ENCODE data around the gene SGSM2.

The SGSM2 gene

DNA sequence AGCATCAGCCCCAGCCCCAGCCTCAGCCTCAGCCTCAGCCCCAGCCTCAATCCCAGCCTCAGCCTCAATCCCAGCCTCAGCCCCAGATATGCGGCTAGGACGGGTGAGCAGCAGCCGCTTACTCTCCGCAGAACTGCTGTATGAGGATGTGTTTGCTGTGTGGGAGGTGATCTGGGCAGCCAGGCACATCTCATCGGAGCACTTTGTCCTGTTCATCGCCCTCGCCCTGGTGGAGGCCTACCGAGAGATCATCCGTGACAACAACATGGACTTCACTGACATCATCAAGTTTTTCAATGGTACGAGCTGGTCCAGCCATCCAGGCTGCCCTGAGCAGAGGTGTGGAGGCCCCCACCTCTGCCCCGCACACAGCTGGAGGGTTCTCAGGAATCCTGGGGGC is 41.6 kb downstream of the SGSM2 start:
- no peaks in the 10 kb centered on the region for H3F3A ChIP-seq (ENCODE audit: insufficient read depth, low read length)
- no peak for TF ChIP-seq EZH2 (IDR thresholded peaks at IDR 0.05; ENCODE audit: borderline replicate concordance, low read length)
- TF ChIP-seq, protein P1, sequence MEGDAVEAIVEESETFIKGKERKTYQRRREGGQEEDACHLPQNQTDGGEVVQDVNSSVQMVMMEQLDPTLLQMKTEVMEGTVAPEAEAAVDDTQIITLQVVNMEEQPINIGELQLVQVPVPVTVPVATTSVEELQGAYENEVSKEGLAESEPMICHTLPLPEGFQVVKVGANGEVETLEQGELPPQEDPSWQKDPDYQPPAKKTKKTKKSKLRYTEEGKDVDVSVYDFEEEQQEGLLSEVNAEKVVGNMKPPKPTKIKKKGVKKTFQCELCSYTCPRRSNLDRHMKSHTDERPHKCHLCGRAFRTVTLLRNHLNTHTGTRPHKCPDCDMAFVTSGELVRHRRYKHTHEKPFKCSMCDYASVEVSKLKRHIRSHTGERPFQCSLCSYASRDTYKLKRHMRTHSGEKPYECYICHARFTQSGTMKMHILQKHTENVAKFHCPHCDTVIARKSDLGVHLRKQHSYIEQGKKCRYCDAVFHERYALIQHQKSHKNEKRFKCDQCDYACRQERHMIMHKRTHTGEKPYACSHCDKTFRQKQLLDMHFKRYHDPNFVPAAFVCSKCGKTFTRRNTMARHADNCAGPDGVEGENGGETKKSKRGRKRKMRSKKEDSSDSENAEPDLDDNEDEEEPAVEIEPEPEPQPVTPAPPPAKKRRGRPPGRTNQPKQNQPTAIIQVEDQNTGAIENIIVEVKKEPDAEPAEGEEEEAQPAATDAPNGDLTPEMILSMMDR (IDR thresholded peaks at IDR 0.05; ENCODE audit: low read length): no peak
- H3K36me3 ChIP-seq (ENCODE audit: insufficient read depth, low read length): peaks cover 36% of the 10 kb centered on the region
- no peak overlapping the region for H3K27ac ChIP-seq (ENCODE audit: low read depth, low read length, poor library complexity, severe bottlenecking)
- peaks cover 4% of the 10 kb centered on the region for H3K4me1 ChIP-seq (ENCODE audit: insufficient read depth, low read length, severe bottlenecking)
- no peaks in the 10 kb centered on the region for H3K79me2 ChIP-seq (ENCODE audit: insufficient read depth, low read length)
- H3K9ac ChIP-seq (ENCODE audit: low read length): no peak overlapping the region
- no peaks in the 10 kb centered on the region for H4K20me1 ChIP-seq (ENCODE audit: insufficient read depth, low read length)
- H2AFZ ChIP-seq (ENCODE audit: low read length): no peak overlapping the region
- H3K4me2 ChIP-seq (ENCODE audit: low read length): no peak overlapping the region
- no peaks in the 10 kb centered on the region for H3K27me3 ChIP-seq (ENCODE audit: insufficient read depth, low read length)
- no peak overlapping the region for H3K4me3 ChIP-seq (ENCODE audit: low read depth, low read length, poor library complexity, severe bottlenecking)
- H3K9me2 ChIP-seq (ENCODE audit: low read depth, low read length): no peaks in the 10 kb centered on the region
- H3K9me3 ChIP-seq (ENCODE audit: low read length): no peaks in the 10 kb centered on the region

DNA sequence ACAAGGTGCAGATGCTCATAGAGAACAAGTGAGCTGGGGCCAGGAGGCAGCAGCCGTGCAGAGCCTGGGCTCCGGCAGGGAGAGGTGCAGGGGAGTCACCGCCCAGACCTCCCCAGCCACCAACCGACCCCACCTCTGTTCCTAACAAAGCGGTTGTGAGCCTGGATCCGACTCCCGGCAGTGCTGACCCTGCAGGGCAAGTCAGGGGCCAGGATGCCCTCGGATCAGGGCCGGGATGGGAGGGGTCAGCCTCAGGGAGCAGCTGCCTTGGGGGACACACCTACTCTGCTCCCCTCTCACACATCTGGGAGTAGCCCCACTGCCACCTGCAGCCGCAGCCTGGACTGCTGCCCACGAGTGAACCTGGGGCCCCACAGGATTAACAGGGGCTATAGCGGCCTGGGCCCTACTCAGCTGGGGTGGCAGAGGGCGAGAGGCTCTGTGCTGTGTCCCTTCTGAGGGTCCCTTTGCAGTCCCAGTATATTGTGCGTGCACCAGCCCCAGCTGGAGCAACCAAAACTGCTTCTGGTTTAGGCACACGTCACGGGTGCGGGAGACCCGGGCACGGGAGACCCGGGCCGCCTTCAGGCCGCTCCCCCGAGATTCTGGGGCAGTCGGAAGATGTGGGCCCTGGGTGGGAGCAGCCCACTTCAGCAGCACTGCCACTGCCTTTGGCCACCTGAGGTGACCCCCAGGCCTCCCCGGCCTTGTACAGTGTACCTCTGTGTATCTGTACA is 42.4 kb downstream of the SGSM2 start:
- no peaks in the 10 kb centered on the region for H3F3A ChIP-seq (ENCODE audit: insufficient read depth, low read length)
- H3K9me2 ChIP-seq (ENCODE audit: low read depth, low read length): no peaks in the 10 kb centered on the region
- no peak overlapping the region for H2AFZ ChIP-seq (ENCODE audit: low read length)
- no peak overlapping the region for H3K4me3 ChIP-seq (ENCODE audit: low read depth, low read length, poor library complexity, severe bottlenecking)
- H3K4me1 ChIP-seq (ENCODE audit: insufficient read depth, low read length, severe bottlenecking): peaks cover 4% of the 10 kb centered on the region
- H3K4me2 ChIP-seq (ENCODE audit: low read length): no peak overlapping the region
- TF ChIP-seq EZH2 (IDR thresholded peaks at IDR 0.05; ENCODE audit: borderline replicate concordance, low read length): no peak
- TF ChIP-seq, protein P1 (IDR thresholded peaks at IDR 0.05; ENCODE audit: low read length): no peak
- no peak overlapping the region for H3K27ac ChIP-seq (ENCODE audit: low read depth, low read length, poor library complexity, severe bottlenecking)
- no peaks in the 10 kb centered on the region for H4K20me1 ChIP-seq (ENCODE audit: insufficient read depth, low read length)
- H3K36me3 ChIP-seq (ENCODE audit: insufficient read depth, low read length): peaks cover 36% of the 10 kb centered on the region
- H3K9me3 ChIP-seq (ENCODE audit: low read length): no peaks in the 10 kb centered on the region
- no peak overlapping the region for H3K9ac ChIP-seq (ENCODE audit: low read length)
- no peaks in the 10 kb centered on the region for H3K79me2 ChIP-seq (ENCODE audit: insufficient read depth, low read length)
- no peaks in the 10 kb centered on the region for H3K27me3 ChIP-seq (ENCODE audit: insufficient read depth, low read length)

GRCh38 chr17:2380226-2380922 is 43.1 kb downstream of the SGSM2 start:
- TF ChIP-seq, protein P1 (IDR thresholded peaks at IDR 0.05; ENCODE audit: low read length): no peak
- TF ChIP-seq EZH2 (IDR thresholded peaks at IDR 0.05; ENCODE audit: borderline replicate concordance, low read length): no peak
- H3K27me3 ChIP-seq (ENCODE audit: insufficient read depth, low read length): no peaks in the 10 kb centered on the region
- H3K4me2 ChIP-seq (ENCODE audit: low read length): no peak overlapping the region
- no peaks in the 10 kb centered on the region for H3K9me2 ChIP-seq (ENCODE audit: low read depth, low read length)
- no peak overlapping the region for H3K9ac ChIP-seq (ENCODE audit: low read length)
- H3F3A ChIP-seq (ENCODE audit: insufficient read depth, low read length): no peaks in the 10 kb centered on the region
- no peak overlapping the region for H3K27ac ChIP-seq (ENCODE audit: low read depth, low read length, poor library complexity, severe bottlenecking)
- no peaks in the 10 kb centered on the region for H3K79me2 ChIP-seq (ENCODE audit: insufficient read depth, low read length)
- no peaks in the 10 kb centered on the region for H4K20me1 ChIP-seq (ENCODE audit: insufficient read depth, low read length)
- H3K9me3 ChIP-seq (ENCODE audit: low read length): no peaks in the 10 kb centered on the region
- H3K4me3 ChIP-seq (ENCODE audit: low read depth, low read length, poor library complexity, severe bottlenecking): no peak overlapping the region
- no peak overlapping the region for H2AFZ ChIP-seq (ENCODE audit: low read length)
- peaks cover 30% of the 10 kb centered on the region for H3K36me3 ChIP-seq (ENCODE audit: insufficient read depth, low read length)
- H3K4me1 ChIP-seq (ENCODE audit: insufficient read depth, low read length, severe bottlenecking): peaks cover 4% of the 10 kb centered on the region
